Cardiac muscle cell (in vitro differentiated cells and primary cell): ENCODE measurements around the gene ZNF385D. TPM values are rescaled to one million over a fixed set of nuclear protein-coding genes. Genes with fewer than 3 reads are reported as not detected.
A peak's percentile ranks its signal among the peaks of the same experiment; 100 is the strongest.

Experiments
- DNase-seq, 2 donors: peaks; one replicate each; pipeline versions ENCODE4 v3.0.0 to v3.0.0-alpha.2; 2010 to 2017; ENCODE audit warnings: low read depth in 1 of 2, low spot score in 1 of 2
- H3K27ac ChIP-seq: fragments of 200-600 bp; sonication (generic); 2 replicates; pipeline ENCODE4 v1.5.1; 2016
- H3K27me3 ChIP-seq: fragments of 200-600 bp; sonication (generic); 2 replicates; pipeline ENCODE4 v1.6.0; 2016; ENCODE audit warnings: control low read depth
- H3K36me3 ChIP-seq: fragments of 200-600 bp; sonication (generic); 2 replicates; pipeline ENCODE4 v1.5.1; 2016; ENCODE audit warnings: control low read depth
- H3K4me1 ChIP-seq: fragments of 200-600 bp; sonication (generic); 2 replicates; pipeline ENCODE4 v1.8.1; 2017; ENCODE audit warnings: low read depth, mild to moderate bottlenecking, mixed run types
- H3K4me3 ChIP-seq: fragments of 200-600 bp; sonication (generic); 2 replicates; pipeline ENCODE4 v1.5.1; 2016; ENCODE audit warnings: mild to moderate bottlenecking
- H3K9me3 ChIP-seq: fragments of 200-600 bp; sonication (generic); 2 replicates; pipeline ENCODE4 v1.5.1; 2017; ENCODE audit warnings: low read depth, mild to moderate bottlenecking, control low read depth
- CTCF ChIP-seq: IDR thresholded peaks from 2 replicates; pipeline ENCODE4 v1.5.1; 2012; ENCODE audit warnings: low read depth, mild to moderate bottlenecking, low read length
- polyA plus RNA-seq: library from polyadenylated mRNA; unstranded; fragments of >200 nt; fragmentation: Nextera tagmentation; extraction: Ambion mirVana; gene quantifications from 2 replicates; pipeline ENCODE4 v1.2.1, GENCODE V29; 2016
- total RNA-seq: library from RNA; depleted of rRNA; stranded (reverse); fragments of >200 nt; gene quantifications from 2 replicates; pipeline ENCODE4 v1.2.3, GENCODE V29; 2016

The ZNF385D gene
- total and polyA plus RNA-seq, 2 experiments from 2014 or later: 1.3 to 10.6 TPM

- no peak overlapping the region for H3K4me3 ChIP-seq
- no peaks in the 10 kb centered on the region for H3K36me3 ChIP-seq
- H3K9me3 ChIP-seq: no peaks in the 10 kb centered on the region
- no peaks in the 10 kb centered on the region for H3K4me1 ChIP-seq
- no peak overlapping the region for H3K27ac ChIP-seq
- DNase-seq: peak in 1 of 2 donors; percentile 52
- no peaks in the 10 kb centered on the region for H3K27me3 ChIP-seq
- no peak for TF ChIP-seq CTCF
Measured at GRCh38 chr3:21705769-21706168, 45.2 kb downstream of the ZNF385D start.

- H3K4me3 ChIP-seq: no peak overlapping the region
- no peak for TF ChIP-seq CTCF
- no peaks in the 10 kb centered on the region for H3K4me1 ChIP-seq
- no peak for DNase-seq
- no peaks in the 10 kb centered on the region for H3K27me3 ChIP-seq
- H3K27ac ChIP-seq: no peak overlapping the region
- H3K36me3 ChIP-seq: no peaks in the 10 kb centered on the region
- no peaks in the 10 kb centered on the region for H3K9me3 ChIP-seq
Measured at GRCh38 chr3:21704796-21705195, 46.2 kb downstream of the ZNF385D start.

- Histone ChIP-seq H3K9me3 (no peaks in the 10 kb centered on the region), H3K27me3 (no peaks in the 10 kb centered on the region), H3K36me3 (no peaks in the 10 kb centered on the region), H3K4me1 (no peaks in the 10 kb centered on the region), H3K27ac (no peak overlapping the region), H3K4me3 (no peak overlapping the region)
- DNase-seq: no peak
- no peak for TF ChIP-seq CTCF
Measured at GRCh38 chr3:21703291-21703690, 47.7 kb downstream of the ZNF385D start.

GRCh38 chr3:21697707-21698106, 53.3 kb downstream of the ZNF385D start:
- H3K27me3 ChIP-seq: no peaks in the 10 kb centered on the region
- no peaks in the 10 kb centered on the region for H3K9me3 ChIP-seq
- DNase-seq: no peak
- no peaks in the 10 kb centered on the region for H3K4me1 ChIP-seq
- H3K27ac ChIP-seq: no peak overlapping the region
- no peak for TF ChIP-seq CTCF
- H3K36me3 ChIP-seq: no peaks in the 10 kb centered on the region
- no peak overlapping the region for H3K4me3 ChIP-seq

- no peaks in the 10 kb centered on the region for H3K9me3 ChIP-seq
- DNase-seq: no peak
- H3K27me3 ChIP-seq: no peaks in the 10 kb centered on the region
- no peaks in the 10 kb centered on the region for H3K36me3 ChIP-seq
- TF ChIP-seq CTCF: no peak
- H3K27ac ChIP-seq: no peak overlapping the region
- no peak overlapping the region for H3K4me3 ChIP-seq
- no peaks in the 10 kb centered on the region for H3K4me1 ChIP-seq
Measured at GRCh38 chr3:21694506-21694905, 56.5 kb downstream of the ZNF385D start.

- DNase-seq: no peak
- no peaks in the 10 kb centered on the region for H3K9me3 ChIP-seq
- no peaks in the 10 kb centered on the region for H3K27me3 ChIP-seq
- H3K27ac ChIP-seq: no peak overlapping the region
- no peaks in the 10 kb centered on the region for H3K4me1 ChIP-seq
- no peaks in the 10 kb centered on the region for H3K36me3 ChIP-seq
- TF ChIP-seq CTCF: no peak
- no peak overlapping the region for H3K4me3 ChIP-seq
Measured at GRCh38 chr3:21691036-21691435, 60.0 kb downstream of the ZNF385D start.
